Esophagus squamous epithelium (tissue), 5 donors: ENCODE measurements around the gene PXDC1. TPM values are rescaled to one million over a fixed set of nuclear protein-coding genes. Genes with fewer than 3 reads are reported as not detected.
A peak's percentile ranks its signal among the peaks of the same experiment; 100 is the strongest.
"Not testable (repeated sequence)": the region's sequence is repeated elsewhere in the genome, so short reads cannot be mapped to it uniquely, and the experiment has no call there.

ENCODE experiments used
- DNase-seq: peaks from one replicate; lab custom pipeline; 2025; lab: John Stamatoyannopoulos, UW
- H3K27ac ChIP-seq, 4 donors: fragments of 200-600 bp; sonication (generic); one replicate each; pipeline ENCODE4 v1.5.1; 2016 to 2019; ENCODE audit warnings: mild to moderate bottlenecking in 1 of 4
- H3K27me3 ChIP-seq, 4 donors: fragments of 200-600 bp; sonication (generic); 1 replicate in 3 of 4; 2 replicates in 1 of 4; pipeline versions ENCODE4 v1.5.1 to v1.6.0; 2017 to 2021; ENCODE audit warnings: antibody characterized with exemption in 1 of 4
- H3K36me3 ChIP-seq, 3 donors: fragments of 200-600 bp; sonication (generic); one replicate each; pipeline ENCODE4 v1.5.1; 2016 to 2019
- H3K4me1 ChIP-seq, 3 donors: fragments of 200-600 bp; sonication (generic); one replicate each; pipeline ENCODE4 v1.5.1; 2017 to 2019
- H3K4me3 ChIP-seq, 4 donors: fragments of 200-600 bp; sonication (generic); 1 replicate in 3 of 4; 2 replicates in 1 of 4; pipeline ENCODE4 v1.5.1; 2016 to 2019; ENCODE audit warnings: mild to moderate bottlenecking in 2 of 4, moderate library complexity in 1 of 4
- H3K9me3 ChIP-seq, 3 donors: fragments of 200-600 bp; sonication (generic); one replicate each; pipeline ENCODE4 v1.5.1; 2016 to 2019
- POLR2A ChIP-seq, 4 donors: fragments of 450-650 bp; IDR thresholded peaks; one replicate each; pipeline ENCODE4 v1.6.1; 2017; ENCODE audit warnings: antibody characterized with exemption in 4 of 4, mild to moderate bottlenecking in 4 of 4, moderate library complexity in 3 of 4
- WGBS, 2 donors: methylation state at CpG; one replicate each; pipeline ENCODE4 v1.1.5; 2018; 5-methylcytosine and 5-hydroxymethylcytosine counted together
- intact Hi-C: fragments of 100-400 bp; cut with DNase I; formaldehyde crosslinking; loops from one replicate; pipeline ENCODE4 v1.15.0; 2022
- total RNA-seq, 4 donors: library from RNA; depleted of rRNA; stranded (reverse); fragments of >200 nt; gene quantifications; one replicate each; pipeline ENCODE4 v1.1.0, GENCODE V29; 2016
- TF ChIP-seq, protein P1 (sequence below), 6 experiments: fragments of 450-650 bp in 4 of 6; fragments of 200-600 bp in 2 of 6; sonication (generic) in 2 of 6; IDR thresholded peaks; one replicate each; pipeline ENCODE4 v1.5.1; 2016 to 2019; ENCODE audit warnings: antibody characterized with exemption in 6 of 6, mild to moderate bottlenecking in 4 of 6, moderate library complexity in 4 of 6
- donor health status: DM: yes; HTN: yes; CAD: no.

The PXDC1 gene
- total RNA-seq, 4 donors from 2014 or later = 12.1 to 58.0 (median 24.0) TPM

- Histone ChIP-seq H3K4me1 (peaks cover 0 to 7% (median 0%) of the 10 kb centered on the region in 3 donors), H3K27me3 (no peaks in the 10 kb centered on the region), H3K27ac (peak overlapping the region in 2 of 4 donors; percentile 49 to 50), H3K36me3 (no peaks in the 10 kb centered on the region), H3K4me3 (no peak overlapping the region), H3K9me3 (no peaks in the 10 kb centered on the region)
- no peak for DNase-seq
- 59 to 75% methylated on average over 6 of the region's 6 CpGs for WGBS, 2 donors
- intact Hi-C loops = loop anchor here (10.0 kb wide), 1 partner anchor 65 kb away; no protein-coding TSS in a partner anchor
- TF ChIP-seq POLR2A (IDR thresholded peaks at IDR 0.05) = no peak
- TF ChIP-seq, protein P1, sequence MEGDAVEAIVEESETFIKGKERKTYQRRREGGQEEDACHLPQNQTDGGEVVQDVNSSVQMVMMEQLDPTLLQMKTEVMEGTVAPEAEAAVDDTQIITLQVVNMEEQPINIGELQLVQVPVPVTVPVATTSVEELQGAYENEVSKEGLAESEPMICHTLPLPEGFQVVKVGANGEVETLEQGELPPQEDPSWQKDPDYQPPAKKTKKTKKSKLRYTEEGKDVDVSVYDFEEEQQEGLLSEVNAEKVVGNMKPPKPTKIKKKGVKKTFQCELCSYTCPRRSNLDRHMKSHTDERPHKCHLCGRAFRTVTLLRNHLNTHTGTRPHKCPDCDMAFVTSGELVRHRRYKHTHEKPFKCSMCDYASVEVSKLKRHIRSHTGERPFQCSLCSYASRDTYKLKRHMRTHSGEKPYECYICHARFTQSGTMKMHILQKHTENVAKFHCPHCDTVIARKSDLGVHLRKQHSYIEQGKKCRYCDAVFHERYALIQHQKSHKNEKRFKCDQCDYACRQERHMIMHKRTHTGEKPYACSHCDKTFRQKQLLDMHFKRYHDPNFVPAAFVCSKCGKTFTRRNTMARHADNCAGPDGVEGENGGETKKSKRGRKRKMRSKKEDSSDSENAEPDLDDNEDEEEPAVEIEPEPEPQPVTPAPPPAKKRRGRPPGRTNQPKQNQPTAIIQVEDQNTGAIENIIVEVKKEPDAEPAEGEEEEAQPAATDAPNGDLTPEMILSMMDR (IDR thresholded peaks at IDR 0.05) = no peak
Observed at GRCh38 chr6:3759646-3760232, 8.2 kb upstream of the PXDC1 start.

DNA sequence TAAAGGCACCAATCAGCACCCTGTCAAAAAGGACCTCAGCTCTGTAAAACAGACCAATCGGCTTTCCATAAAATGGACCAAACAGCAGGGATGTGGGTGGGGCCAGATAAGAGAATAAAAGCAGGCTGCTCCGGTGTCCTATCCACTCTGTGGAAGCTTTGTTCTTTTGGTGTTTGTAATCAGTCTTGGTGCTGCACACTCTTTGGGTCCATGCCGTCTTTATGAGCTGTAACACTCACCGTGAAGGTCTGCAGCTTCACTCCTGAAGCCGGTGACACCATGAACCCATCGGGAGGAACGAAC lies 7.3 kb upstream of the PXDC1 start:
- H3K36me3 ChIP-seq = no peaks in the 10 kb centered on the region
- H3K9me3 ChIP-seq = no peaks in the 10 kb centered on the region
- intact Hi-C loops = loop anchor here (10.0 kb wide), 1 partner anchor 66 kb away; no protein-coding TSS in a partner anchor
- no peak overlapping the region for H3K4me3 ChIP-seq
- peak overlapping the region in 2 of 4 donors; percentile 49 to 50 for H3K27ac ChIP-seq
- peaks cover 0 to 7% (median 0%) of the 10 kb centered on the region in 3 donors for H3K4me1 ChIP-seq
- DNase-seq = no peak
- H3K27me3 ChIP-seq = no peaks in the 10 kb centered on the region
- no peak for TF ChIP-seq POLR2A (IDR thresholded peaks at IDR 0.05)
- TF ChIP-seq, protein P1 (IDR thresholded peaks at IDR 0.05) = no peak
- WGBS, 2 donors = 64 to 84% methylated on average over 7 of the region's 7 CpGs

- H3K4me1 ChIP-seq = peaks cover 0 to 13% (median 2%) of the 10 kb centered on the region in 3 donors
- H3K9me3 ChIP-seq, H3K36me3 ChIP-seq, DNase-seq, H3K4me3 ChIP-seq, H3K27me3 ChIP-seq: not testable (repeated sequence)
- intact Hi-C loops = loop anchor here (10.0 kb wide), 1 partner anchor 67 kb away; no protein-coding TSS in a partner anchor
- peak overlapping the region in 1 of 4 donors; percentile 50 for H3K27ac ChIP-seq
- WGBS, 2 donors = 98% methylated on average over 22 of the region's 57 CpGs; no CpG with 5 or more reads in 1 of the 2 donors
Observed at GRCh38 chr6:3757998-3758841, 6.7 kb upstream of the PXDC1 start.

GRCh38 chr6:3757241-3757641 lies 5.7 kb upstream of the PXDC1 start:
- WGBS, 2 donors = 82 to 89% methylated on average over 7 to 9 of the region's 9 CpGs
- Histone ChIP-seq H3K36me3 (no peaks in the 10 kb centered on the region), H3K9me3 (no peaks in the 10 kb centered on the region), H3K4me3 (no peak overlapping the region), H3K27ac (no peak overlapping the region), H3K4me1 (peaks cover 0 to 23% (median 4%) of the 10 kb centered on the region in 3 donors), H3K27me3 (peaks cover 0 to 3% (median 0%) of the 10 kb centered on the region in 4 donors)
- intact Hi-C loops = loop anchor here (10.0 kb wide), 1 partner anchor 68 kb away; no protein-coding TSS in a partner anchor
- no peak for DNase-seq
- TF ChIP-seq POLR2A (IDR thresholded peaks at IDR 0.05) = no peak
- TF ChIP-seq, protein P1 (IDR thresholded peaks at IDR 0.05) = no peak

DNA sequence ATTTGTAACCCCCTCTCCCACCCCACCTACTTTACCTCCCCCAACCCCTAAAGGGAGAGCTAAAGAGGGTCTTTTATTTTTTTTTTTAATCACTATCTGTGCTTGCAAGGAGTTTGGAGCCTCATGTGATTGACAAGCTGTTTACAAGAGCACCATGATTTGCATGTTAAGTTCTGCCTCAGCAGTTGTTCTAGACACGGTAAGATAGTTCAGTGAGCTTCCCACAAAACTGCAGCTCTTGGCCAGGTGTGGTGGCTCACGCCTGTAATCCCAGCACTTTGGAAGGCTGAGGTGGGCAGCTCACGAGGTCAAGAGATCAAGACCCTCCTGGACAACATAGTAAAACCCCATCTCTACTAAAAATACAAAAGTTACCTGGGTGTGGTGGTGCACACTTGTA lies 5.0 kb upstream of the PXDC1 start:
- Histone ChIP-seq H3K27me3 (peaks cover 0 to 5% (median 0%) of the 10 kb centered on the region in 4 donors), H3K27ac (no peak overlapping the region), H3K4me3 (no peak overlapping the region), H3K9me3 (no peaks in the 10 kb centered on the region), H3K36me3 (no peaks in the 10 kb centered on the region), H3K4me1 (peaks cover 0 to 26% (median 4%) of the 10 kb centered on the region in 3 donors)
- no peak for DNase-seq
- WGBS, 2 donors = 50 to 67% methylated on average over 1 to 3 of the region's 3 CpGs
- intact Hi-C loops = loop anchor here (10.0 kb wide), 1 partner anchor 68 kb away; no protein-coding TSS in a partner anchor
- TF ChIP-seq, protein P1 (IDR thresholded peaks at IDR 0.05) = no peak
- TF ChIP-seq POLR2A (IDR thresholded peaks at IDR 0.05) = no peak
